Fibroblast of lung (primary cell): ENCODE results near the gene SPARC.

Experiments
- CTCF ChIP-seq, 2 donors: IDR thresholded peaks in 1 of 2; conservative IDR thresholded peaks in 1 of 2; 1 replicate in 1 of 2; 2 replicates in 1 of 2; pipeline ENCODE4 v1.5.1; 2011 to 2012; ENCODE audit warnings: low read length in 2 of 2, control low read depth in 1 of 2, inconsistent platforms in 1 of 2, low read depth in 1 of 2, mild to moderate bottlenecking in 1 of 2
- EZH2 ChIP-seq: IDR thresholded peaks from 2 replicates; pipeline ENCODE4 v1.5.1; 2012; ENCODE audit warnings: low read length, control low read depth, mild to moderate bottlenecking; ENCODE audit errors: missing control alignments

DNA sequence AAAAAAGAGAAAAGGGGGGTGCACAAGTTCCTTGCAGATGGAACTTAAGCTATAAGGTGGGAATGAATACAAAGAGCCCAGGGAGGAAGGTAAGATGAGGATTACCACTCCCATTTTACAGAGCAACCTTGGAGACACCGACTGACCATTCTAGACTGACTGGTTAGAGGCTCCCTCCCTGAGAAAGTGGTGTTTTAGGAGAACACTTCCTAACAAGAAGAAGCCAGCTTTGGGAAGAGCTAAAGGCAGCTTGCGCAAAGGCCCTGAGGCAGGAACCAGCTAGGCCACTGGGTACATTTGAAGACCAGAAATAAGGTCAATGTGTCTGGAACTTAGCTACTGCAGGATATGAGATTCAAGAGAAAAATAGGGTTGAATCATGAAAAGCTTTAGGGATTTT, 38.6 kb downstream of the SPARC start:
- no peak for TF ChIP-seq CTCF (conservative IDR thresholded peaks at IDR 0.05 in 1 of 2, IDR thresholded peaks at IDR 0.05 in 1 of 2; ENCODE audit: low read depth in 1 of 2, low read length in 2 of 2)
- TF ChIP-seq EZH2, result no peak
